DMS79 treated with DMSO at 0.1 percent for 48 hours (cell line): ENCODE measurements around the gene TACR1.
"Not testable (repeated sequence)": the region's sequence is repeated elsewhere in the genome, so short reads cannot be mapped to it uniquely, and the experiment has no call there.

Experiments
- DNase-seq: peaks from one replicate; lab custom pipeline; 2025; lab: John Stamatoyannopoulos, UW

TACR1 gene

GRCh38 chr2:75146221-75146605 is 53.1 kb downstream of the TACR1 start:
- DNase-seq, result not testable (repeated sequence)

DNA sequence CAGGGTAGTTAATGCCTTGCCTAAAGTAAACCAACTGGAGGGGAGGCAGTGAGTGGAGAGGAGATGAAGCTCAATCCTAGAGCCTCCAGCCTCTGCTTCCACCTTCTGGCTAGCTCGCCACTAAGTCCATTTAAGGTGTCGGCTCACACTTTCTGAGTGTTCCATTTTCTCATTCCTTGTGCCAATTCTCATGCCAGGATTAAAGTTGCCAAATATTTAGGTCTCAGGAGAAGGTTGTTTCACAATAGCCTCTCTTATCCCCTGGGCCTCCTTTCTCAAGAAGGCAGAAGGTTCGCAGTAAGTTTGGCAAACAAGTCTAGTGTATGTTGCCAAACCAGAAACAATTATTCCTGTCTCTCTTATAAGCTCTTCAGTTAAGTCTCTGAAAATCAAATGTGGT is 57.2 kb downstream of the TACR1 start:
- DNase-seq, result peak; percentile 70

DNA sequence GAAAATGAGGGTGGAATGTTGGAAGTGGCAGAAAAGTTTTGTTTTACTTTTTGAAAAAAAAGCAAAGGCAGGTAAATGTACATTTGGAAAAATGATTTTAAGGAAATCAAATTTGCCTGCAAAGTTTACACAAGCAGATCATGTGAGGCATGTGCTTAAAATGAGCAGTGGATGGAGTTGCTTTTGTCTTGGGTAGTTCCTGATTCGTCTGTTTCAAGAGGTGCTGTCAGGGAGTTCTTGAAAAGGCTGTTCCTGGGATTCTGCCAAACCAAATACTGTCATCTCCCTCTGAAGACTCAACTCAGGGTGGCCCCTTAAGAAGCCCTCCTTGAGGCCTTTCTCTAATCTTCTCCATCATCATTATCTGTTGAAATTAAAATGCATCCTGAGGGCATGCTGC is 59.0 kb downstream of the TACR1 start:
- DNase-seq, result peak; percentile 26

DNA sequence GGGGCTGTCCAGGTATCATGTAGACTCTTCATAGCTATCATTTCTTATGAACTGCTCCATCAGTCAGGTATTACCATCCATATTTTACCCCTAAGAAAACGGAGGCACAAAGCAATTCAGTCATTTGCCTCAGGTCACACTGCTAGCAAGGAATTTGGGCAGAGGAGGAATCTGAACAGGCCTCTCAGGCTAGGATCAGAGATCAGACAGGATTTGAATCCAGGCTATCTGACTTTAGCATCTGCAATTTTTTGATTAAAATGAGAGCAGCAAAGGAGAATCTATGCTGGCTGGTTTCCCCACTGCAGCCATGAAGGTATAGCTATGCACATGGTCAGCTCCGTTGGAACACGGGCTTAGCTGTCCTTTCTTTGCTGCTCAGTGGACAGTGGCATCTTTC is 60.1 kb downstream of the TACR1 start:
- DNase-seq, result no peak

DNA sequence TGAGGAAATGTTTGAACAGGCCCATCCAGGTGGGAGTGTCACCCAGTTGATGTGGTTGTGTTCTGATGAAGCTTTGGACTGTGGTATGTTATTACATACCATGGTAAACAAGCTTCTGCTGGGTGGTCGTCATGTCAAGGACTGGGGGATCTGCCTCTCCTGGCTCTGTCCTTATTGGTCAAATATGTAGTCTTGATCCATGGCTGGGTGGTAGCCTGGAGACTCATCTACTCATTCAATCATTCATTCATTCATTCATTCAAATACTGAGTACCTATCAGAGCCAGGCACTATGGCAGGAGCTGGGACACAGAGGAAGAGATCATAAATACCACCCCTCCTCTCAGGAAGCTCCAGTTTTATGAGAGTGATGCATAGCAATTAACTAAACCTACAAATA is 60.8 kb downstream of the TACR1 start:
- DNase-seq, result no peak

DNA sequence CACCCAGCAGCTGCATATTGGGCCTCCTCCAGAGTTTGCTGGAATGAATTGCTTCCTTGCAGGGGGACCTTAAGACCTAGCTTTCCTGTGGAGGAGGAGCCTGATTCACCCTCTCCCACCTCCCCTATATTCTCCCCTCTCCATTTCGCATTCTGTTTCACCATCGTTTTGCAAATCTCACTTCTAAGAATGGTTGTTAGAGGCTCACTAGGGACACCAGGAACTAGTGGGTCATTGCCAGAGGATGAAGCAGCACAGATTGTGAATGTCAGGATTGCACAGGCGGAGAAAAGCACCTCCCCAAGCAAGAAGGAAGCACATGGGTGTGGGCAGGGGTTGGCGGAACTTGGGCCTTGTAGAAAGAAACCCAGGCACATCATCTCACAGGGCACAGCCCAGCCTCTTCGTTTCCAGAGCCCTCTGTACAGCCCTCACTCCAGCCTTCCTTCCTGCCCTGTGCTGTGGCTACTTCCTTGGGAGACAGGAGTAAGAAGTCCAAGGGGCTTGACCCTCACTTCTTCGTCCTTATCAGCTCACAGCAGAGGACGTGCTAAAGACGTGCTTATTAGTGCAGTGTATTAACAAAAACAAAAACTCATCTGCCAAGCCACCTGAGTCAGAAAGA is 63.4 kb downstream of the TACR1 start:
- no peak for DNase-seq

GRCh38 chr2:75134860-75135259 is 64.5 kb downstream of the TACR1 start:
- no peak for DNase-seq

DNA sequence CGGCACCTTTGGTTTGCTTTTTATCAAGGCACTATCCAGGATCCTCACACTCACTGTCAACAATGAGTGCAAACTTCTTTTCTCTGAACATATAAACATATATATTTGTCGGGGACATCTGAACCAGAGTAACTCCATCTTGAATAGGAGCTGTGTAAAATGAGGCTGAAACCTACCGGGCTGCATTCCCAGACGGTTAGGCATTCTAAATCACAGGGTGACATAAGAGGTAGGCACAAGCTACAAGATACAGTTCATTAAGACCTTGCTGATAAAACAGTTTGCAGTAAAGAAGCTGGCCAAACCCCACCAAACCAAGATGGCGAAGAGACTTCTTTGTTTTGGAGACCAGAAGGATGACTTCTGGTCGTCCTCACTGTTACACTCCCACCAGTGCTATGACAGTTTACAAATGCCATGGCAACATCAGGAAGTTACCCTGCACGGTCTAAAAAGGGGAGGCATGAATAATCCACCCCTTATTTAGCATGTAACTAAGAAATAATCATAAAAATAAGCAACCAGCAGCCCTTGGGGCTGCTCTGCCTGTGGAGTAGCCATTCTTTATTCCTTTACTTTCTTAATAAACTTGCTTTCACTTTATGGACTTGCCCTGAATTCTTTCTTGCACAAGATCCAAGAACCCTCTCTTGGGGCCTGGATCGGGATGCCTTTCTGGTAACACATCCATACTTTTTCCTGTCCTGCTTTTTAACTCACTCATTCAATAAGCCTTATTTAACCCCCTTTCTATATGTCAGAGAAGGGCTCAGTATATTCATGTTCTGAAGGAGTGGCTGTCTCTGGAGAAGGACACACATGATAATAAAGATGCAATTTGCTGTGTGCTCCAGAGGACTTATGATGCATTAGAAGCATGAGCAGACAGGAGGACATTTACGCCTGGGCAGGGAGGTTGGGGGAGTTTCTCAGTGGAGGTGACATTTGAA is 65.4 kb downstream of the TACR1 start:
- no peak for DNase-seq

- DNase-seq, result no peak
Measured at GRCh38 chr2:75130171-75130570, 69.1 kb downstream of the TACR1 start.

DNA sequence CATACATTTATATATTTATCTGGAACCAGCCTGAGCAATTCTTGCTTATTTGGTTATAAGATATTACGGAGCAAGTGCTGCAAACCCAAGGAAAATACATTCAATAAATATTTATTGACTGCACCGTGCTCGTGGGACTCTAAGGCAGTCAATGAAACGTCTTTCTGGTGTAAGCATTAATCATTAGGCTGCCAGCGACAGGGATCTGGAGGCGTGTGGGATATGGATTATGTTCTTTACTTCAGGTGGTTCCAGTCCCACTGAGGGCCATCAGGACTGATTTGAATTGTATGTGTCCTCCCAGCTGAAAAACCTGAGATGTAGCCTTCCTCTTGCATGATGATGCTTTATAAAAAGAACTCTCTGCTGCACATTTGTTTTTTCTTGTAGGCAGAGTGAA is 75.4 kb downstream of the TACR1 start:
- no peak for DNase-seq

- DNase-seq, result no peak
Measured at GRCh38 chr2:75113231-75113869, 86.0 kb downstream of the TACR1 start.

GRCh38 chr2:75108937-75109482 is 90.3 kb downstream of the TACR1 start:
- DNase-seq, result no peak

DNA sequence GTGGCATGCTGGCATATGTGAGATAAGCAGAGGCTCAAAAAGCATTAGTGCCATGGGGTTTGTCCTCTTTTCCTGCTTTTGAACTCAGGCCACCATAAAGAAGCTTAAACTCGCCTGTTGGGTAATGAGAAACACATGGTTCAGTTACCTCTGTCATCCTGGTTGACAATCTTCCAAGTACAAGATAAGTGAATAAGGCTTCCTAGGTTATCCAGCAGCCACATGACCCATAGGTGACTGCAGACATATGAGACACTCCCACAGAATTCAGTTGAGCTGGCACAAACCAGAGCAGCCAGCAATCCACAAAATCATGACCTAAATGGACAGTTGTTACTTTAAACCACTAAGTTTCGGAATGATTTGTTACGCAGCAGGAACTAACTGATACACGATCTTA is 97.3 kb downstream of the TACR1 start:
- no peak for DNase-seq

- no peak for DNase-seq
Measured at GRCh38 chr2:75100801-75101151, 98.5 kb downstream of the TACR1 start.

GRCh38 chr2:75100011-75100800 is 99.1 kb downstream of the TACR1 start:
- DNase-seq, result peak; percentile 94

DNA sequence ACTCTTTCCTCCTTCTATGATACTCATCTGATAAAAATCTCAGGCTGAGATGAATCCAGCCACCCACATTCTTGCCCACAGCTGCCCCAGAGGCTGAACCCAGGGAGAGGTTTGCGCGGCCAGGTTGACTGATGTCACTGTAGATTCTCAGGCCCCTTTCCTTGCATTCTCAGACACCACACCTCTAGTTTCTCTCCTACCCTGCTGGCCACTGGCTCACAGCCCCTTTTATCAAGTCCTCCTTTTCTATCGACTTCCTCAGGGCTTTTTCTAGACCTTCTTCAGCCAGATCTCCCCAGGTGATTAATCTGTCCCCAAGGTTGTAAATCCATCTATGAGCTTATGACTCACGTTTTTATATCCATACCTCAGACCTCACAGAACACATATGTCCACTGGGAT is 99.8 kb downstream of the TACR1 start:
- DNase-seq, result no peak

DNA sequence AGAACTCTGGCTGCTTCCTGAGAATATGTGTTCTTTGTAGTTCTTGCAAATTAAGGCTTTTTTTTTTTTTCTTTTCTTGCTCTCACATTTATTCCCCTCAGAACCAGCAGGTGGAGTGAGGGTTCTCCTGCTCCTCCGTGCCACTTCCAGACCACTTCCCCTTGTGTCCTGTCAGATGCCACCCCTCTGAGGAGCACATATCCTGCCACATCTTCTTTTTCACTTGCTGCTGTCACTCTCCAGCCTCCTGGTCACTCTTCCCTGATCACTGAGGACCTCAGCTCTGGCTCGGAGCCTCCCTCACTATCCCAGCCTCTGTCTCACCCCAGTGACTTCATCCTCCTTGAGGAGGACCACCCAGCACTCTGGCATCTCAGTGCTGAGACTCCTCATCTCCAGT is 100.5 kb downstream of the TACR1 start:
- DNase-seq, result no peak

- DNase-seq, result no peak
Measured at GRCh38 chr2:75097831-75098230, 101.5 kb downstream of the TACR1 start.

- no peak for DNase-seq
Measured at GRCh38 chr2:75094405-75094804, 104.9 kb downstream of the TACR1 start.

DNA sequence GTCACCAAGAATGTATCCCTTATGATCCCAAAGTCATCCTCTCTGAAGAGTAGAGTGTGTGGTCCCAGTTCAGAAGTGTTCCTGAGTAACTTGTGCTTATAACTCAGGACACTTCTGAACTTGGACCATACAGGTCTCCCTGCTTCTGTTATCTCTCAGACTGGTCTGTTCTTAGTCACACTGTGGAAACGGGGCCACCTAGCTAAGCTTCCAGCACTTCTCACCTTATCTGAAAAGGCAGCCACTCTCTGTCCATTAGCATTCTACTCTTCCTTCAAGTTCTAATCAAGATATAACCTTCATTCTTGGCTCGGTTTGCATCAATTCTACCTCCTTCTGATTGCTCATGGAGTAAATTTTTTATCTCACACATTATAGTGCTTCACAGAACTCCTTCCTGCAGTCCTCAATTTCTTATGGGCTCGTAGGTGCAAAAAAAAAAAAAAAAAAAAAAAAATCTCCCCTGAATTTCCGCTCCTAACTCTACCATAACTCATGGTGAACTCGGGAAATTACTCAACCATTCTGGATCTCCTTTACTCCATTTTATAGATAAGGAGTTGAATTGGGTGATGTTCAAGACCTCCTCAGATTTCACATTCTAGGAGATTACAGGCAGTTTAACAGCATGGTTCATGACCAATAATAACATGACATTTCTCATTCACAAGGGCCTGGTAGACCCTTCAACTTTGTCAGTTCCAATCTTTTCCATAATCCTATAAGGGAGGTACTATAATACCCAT is 108.4 kb downstream of the TACR1 start:
- DNase-seq, result no peak

GRCh38 chr2:75089471-75089870 is 109.8 kb downstream of the TACR1 start:
- no peak for DNase-seq
